GM13976 (cell line): ENCODE results near the gene GM2A.

Experiments
- DNase-seq: peaks from one replicate; pipeline ENCODE4 v3.0.0; 2012; ENCODE audit warnings: low spot score
- in situ Hi-C: fragments of 300-500 bp; cut with MboI; formaldehyde crosslinking; loops from one replicate; pipeline ENCODE4 v1.12.0; 2022; ENCODE audit warnings: low sequenced_read_pairs, mixed read lengths, inconsistent platforms; ENCODE audit not compliant: unreplicated experiment
- TF ChIP-seq, protein P1 (sequence below): IDR thresholded peaks from 2 replicates; pipeline ENCODE4 v1.5.1; 2012; ENCODE audit warnings: borderline replicate concordance, mild to moderate bottlenecking; ENCODE audit not compliant: insufficient read depth; ENCODE audit errors: extremely low read depth, missing control alignments, control extremely low read depth

Gene GM2A

DNA sequence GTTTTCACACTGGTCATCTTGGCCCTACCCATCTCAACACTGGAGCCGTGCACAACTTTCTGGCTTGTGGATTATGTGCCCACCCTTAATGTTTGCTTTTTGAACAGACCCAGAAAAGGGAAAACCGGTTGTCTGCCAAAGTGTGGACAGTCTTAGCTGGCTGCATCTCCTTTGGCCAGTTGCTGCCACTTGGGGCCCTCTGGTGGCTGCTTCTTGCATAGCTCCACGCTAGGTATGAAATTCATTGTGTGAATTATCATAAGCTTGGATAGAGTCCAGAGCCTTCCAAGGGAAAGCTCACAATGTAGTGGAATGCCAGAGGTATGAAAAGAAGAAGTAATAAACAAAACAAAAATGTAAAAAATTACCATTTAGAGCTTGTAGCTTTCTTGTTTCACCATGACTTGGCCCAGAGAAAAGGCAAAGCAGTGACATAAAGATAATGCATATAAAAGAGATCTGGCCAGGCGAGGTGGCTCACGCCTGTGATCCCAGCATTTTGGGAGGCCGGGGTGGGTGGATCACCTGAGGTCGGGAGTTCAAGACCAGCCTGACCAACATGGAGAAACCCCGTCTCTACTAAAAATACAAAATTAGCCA lies 63.1 kb downstream of the GM2A start:
- TF ChIP-seq, protein P1, sequence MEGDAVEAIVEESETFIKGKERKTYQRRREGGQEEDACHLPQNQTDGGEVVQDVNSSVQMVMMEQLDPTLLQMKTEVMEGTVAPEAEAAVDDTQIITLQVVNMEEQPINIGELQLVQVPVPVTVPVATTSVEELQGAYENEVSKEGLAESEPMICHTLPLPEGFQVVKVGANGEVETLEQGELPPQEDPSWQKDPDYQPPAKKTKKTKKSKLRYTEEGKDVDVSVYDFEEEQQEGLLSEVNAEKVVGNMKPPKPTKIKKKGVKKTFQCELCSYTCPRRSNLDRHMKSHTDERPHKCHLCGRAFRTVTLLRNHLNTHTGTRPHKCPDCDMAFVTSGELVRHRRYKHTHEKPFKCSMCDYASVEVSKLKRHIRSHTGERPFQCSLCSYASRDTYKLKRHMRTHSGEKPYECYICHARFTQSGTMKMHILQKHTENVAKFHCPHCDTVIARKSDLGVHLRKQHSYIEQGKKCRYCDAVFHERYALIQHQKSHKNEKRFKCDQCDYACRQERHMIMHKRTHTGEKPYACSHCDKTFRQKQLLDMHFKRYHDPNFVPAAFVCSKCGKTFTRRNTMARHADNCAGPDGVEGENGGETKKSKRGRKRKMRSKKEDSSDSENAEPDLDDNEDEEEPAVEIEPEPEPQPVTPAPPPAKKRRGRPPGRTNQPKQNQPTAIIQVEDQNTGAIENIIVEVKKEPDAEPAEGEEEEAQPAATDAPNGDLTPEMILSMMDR: peak; percentile 88
- in situ Hi-C loops: no loop called here

DNA sequence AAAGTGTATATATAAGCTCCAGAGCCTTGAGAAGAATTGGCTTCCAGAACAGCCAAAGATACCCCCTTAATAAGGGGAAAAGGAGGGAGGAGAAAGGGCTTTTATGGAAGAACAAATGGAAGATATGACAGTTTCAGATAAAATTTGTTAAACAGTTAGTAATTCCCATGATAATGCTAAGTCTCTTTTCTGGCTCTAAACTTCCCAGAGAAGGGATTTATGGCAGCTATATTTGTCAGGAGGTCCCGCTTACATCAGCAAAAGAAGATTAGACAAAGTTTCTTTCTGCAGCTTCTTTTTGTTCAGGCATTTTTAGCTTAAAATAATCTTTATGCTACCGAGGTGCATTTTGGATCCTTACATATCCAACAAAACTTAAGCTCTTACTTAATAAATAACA lies 64.9 kb downstream of the GM2A start:
- TF ChIP-seq, protein P1: no peak
- in situ Hi-C loops: no loop called here
- no peak for DNase-seq

More for the DNA sequence above, 63.1 kb downstream of the GM2A start:
- peak; percentile 82 for DNase-seq

- DNase-seq: peak; percentile 29
- in situ Hi-C loops: no loop called here
- TF ChIP-seq, protein P1: no peak
Measured at GRCh38 chr5:151318850-151319732, 66.1 kb downstream of the GM2A start.
